ENCODE data around the gene AP3S1.
A peak's percentile ranks its signal among the peaks of the same experiment; 100 is the strongest.
"Not testable (repeated sequence)": the region's sequence is repeated elsewhere in the genome, so short reads cannot be mapped to it uniquely, and the experiment has no call there.

The AP3S1 gene

DNA sequence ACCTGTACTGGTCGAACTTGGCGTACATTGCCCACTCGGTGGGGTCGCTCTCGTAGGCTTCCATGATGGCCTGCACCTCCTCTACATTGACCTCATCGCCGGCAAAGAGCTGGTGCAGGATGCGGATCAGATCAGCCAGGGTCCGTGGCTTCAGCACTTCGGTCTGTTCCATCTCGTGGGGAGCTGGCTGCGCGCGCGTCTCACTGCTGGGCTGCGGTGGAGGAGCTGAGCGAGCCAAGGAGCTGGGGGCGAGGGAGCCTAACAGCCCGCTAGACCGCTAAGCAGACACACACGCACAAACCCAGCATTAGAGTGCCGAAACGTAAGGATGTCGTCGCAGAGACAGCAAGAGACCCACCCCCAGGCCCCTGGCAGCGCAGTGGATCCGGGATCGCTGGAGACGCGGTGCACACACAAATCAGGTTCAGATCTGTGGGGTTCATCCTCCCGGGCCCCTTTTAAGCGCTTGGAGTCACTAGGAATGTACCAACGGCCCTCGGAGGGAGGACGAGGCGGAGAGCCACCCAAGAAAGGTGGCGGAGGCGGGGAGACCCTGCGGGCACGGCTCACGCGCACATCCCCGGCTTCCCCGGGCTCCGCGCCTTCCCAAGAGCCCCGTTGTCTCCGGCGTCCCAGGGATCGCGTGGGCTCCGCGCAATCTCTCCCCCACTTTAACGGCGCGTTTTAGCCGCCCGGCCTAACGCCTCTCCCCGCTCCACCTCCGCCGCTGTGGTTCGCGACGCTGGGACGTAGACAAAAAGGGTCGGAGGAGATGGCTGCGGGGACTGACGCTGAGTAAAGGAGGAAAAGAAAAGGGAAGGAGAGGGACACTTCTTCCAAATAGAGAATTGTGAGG lies 25.3 kb upstream of the AP3S1 start, which contains the start of gene CDO1:
Gene CDO1, minus strand, starts transcription at position 434 of the 856 bp plus-strand sequence. Its CDS starts 262 bp downstream, at position 172.
- ChIA-PET POLR2A (interaction anchor here (0.6 to 1.9 kb wide), 10 partner anchors 10 to 268 kb away, joined by 3 to 5 read pairs (median 4); partner anchors contain the start of genes AP3S1, ATG12 and COMMD10), CTCF (interaction anchor here (0.6 to 1.0 kb wide), 3 partner anchors 14 to 255 kb away, joined by 3 read pairs; no protein-coding TSS in a partner anchor)
- no peak for TF ChIP-seq SP1 (IDR thresholded peaks at IDR 0.05)
- no peak for TF ChIP-seq TARDBP (IDR thresholded peaks at IDR 0.05)
- no peak for TF ChIP-seq SUZ12 (IDR thresholded peaks at IDR 0.05)
- TF ChIP-seq L3MBTL2 (conservative IDR thresholded peaks at IDR 0.05), result peak; percentile 40; the same call in 1 of the 2 replicates
- peak; percentile 32 for DNase-seq (ENCODE audit: extremely low spot score)

DNA sequence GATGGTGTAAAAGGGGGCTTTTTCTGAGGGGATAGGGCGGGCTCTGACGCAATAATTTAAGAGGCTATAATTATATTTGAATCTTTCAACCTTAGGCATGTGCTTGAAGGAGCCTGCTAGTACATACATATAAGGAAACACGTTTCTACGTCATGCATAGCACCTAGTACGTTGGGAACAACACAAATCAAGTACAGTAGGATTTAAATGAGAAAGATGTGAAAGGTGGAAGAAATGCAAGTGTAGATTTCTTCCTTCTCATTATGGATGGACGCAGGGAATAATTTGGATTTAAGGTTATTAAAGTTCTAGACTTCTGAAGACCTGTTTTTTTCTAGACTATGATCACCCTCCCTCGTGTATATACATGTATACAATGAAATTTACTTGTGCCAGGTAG lies 24.3 kb upstream of the AP3S1 start:
- CTCF ChIA-PET, result no interaction called here
- POLR2A ChIA-PET, result no interaction called here
- no peak for TF ChIP-seq FOXK2 (IDR thresholded peaks at IDR 0.05)
- TF ChIP-seq SP1 (IDR thresholded peaks at IDR 0.05), result no peak
- TF ChIP-seq CTBP1 (IDR thresholded peaks at IDR 0.05; ENCODE audit: borderline replicate concordance), result no peak
- TF ChIP-seq HDGF (IDR thresholded peaks at IDR 0.05; ENCODE audit: borderline replicate concordance), result no peak
- no peak for TF ChIP-seq FOXA1 (IDR thresholded peaks at IDR 0.05)
- TF ChIP-seq FOXM1 (IDR thresholded peaks at IDR 0.05; ENCODE audit: borderline replicate concordance), result no peak
- TF ChIP-seq L3MBTL2 (conservative IDR thresholded peaks at IDR 0.05), result no peak
- no peak for TF ChIP-seq BHLHE40 (IDR thresholded peaks at IDR 0.05; ENCODE audit: borderline replicate concordance)
- TF ChIP-seq LEF1 (IDR thresholded peaks at IDR 0.05; ENCODE audit: borderline replicate concordance), result no peak
- TF ChIP-seq ELF4 (IDR thresholded peaks at IDR 0.05), result no peak
- no peak for DNase-seq (ENCODE audit: extremely low spot score)

GRCh38 chr5:115818821-115819220 lies 22.9 kb upstream of the AP3S1 start:
- DNase-seq (ENCODE audit: extremely low spot score), result no peak
- ChIA-PET CTCF (interaction anchor here (0.6 to 0.7 kb wide), 2 partner anchors 227 to 258 kb away, joined by 3 read pairs; no protein-coding TSS in a partner anchor), POLR2A (interaction anchor here (1.3 kb wide), 1 partner anchor 23 kb away, joined by 3 read pairs; the partner anchor contains the start of genes AP3S1 and ATG12)
- no peak for TF ChIP-seq CTBP1 (IDR thresholded peaks at IDR 0.05; ENCODE audit: borderline replicate concordance)
- no peak for TF ChIP-seq SUZ12 (IDR thresholded peaks at IDR 0.05)
- TF ChIP-seq FOXK2 (IDR thresholded peaks at IDR 0.05), result no peak
- TF ChIP-seq SP1 (IDR thresholded peaks at IDR 0.05), result no peak
- TF ChIP-seq FOXA1 (IDR thresholded peaks at IDR 0.05), result no peak
- TF ChIP-seq HDGF (IDR thresholded peaks at IDR 0.05; ENCODE audit: borderline replicate concordance), result no peak
- TF ChIP-seq, protein P1, sequence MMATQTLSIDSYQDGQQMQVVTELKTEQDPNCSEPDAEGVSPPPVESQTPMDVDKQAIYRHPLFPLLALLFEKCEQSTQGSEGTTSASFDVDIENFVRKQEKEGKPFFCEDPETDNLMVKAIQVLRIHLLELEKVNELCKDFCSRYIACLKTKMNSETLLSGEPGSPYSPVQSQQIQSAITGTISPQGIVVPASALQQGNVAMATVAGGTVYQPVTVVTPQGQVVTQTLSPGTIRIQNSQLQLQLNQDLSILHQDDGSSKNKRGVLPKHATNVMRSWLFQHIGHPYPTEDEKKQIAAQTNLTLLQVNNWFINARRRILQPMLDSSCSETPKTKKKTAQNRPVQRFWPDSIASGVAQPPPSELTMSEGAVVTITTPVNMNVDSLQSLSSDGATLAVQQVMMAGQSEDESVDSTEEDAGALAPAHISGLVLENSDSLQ (IDR thresholded peaks at IDR 0.05), result no peak
- no peak for TF ChIP-seq L3MBTL2 (conservative IDR thresholded peaks at IDR 0.05)
- no peak for TF ChIP-seq FOXM1 (IDR thresholded peaks at IDR 0.05; ENCODE audit: borderline replicate concordance)
- no peak for TF ChIP-seq TARDBP (IDR thresholded peaks at IDR 0.05)

DNA sequence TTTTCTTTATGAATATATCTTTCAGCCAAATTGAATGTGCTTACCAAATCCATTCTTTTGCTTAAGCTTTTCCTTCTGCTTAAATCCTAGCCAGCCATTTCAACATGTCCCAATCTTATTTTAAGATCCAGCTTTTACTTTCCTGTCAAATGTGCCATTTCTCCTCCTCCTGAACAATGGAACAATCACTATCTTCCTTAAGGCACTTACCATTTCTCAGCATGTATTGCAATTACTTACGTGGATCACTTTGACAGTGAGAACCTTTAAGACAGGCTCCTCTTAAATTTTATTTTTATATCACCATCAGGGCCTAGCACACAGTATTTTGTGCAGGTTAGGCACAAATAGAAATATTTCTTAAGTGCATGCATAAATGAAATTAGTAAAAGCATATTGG lies 20.9 kb upstream of the AP3S1 start:
- ChIA-PET POLR2A (no interaction called here), CTCF (no interaction called here)
- no peak for DNase-seq (ENCODE audit: extremely low spot score)
- no peak for TF ChIP-seq BHLHE40 (IDR thresholded peaks at IDR 0.05; ENCODE audit: borderline replicate concordance)
- TF ChIP-seq ELF4 (IDR thresholded peaks at IDR 0.05), result no peak
- TF ChIP-seq ZNF384 (IDR thresholded peaks at IDR 0.05), result no peak
- no peak for TF ChIP-seq SUZ12 (IDR thresholded peaks at IDR 0.05)
- no peak for TF ChIP-seq ARNT (IDR thresholded peaks at IDR 0.05)
- TF ChIP-seq HDGF (IDR thresholded peaks at IDR 0.05; ENCODE audit: borderline replicate concordance), result no peak
- no peak for TF ChIP-seq FOXK2 (IDR thresholded peaks at IDR 0.05)
- TF ChIP-seq, protein P1 (IDR thresholded peaks at IDR 0.05), result no peak
- no peak for TF ChIP-seq FOXA1 (IDR thresholded peaks at IDR 0.05)
- no peak for TF ChIP-seq LEF1 (IDR thresholded peaks at IDR 0.05; ENCODE audit: borderline replicate concordance)
- TF ChIP-seq NFRKB (IDR thresholded peaks at IDR 0.05), result no peak
- TF ChIP-seq CTBP1 (IDR thresholded peaks at IDR 0.05; ENCODE audit: borderline replicate concordance), result no peak
- TF ChIP-seq FOXM1 (IDR thresholded peaks at IDR 0.05; ENCODE audit: borderline replicate concordance), result no peak
- no peak for TF ChIP-seq SP1 (IDR thresholded peaks at IDR 0.05)
- TF ChIP-seq L3MBTL2 (conservative IDR thresholded peaks at IDR 0.05), result no peak

- POLR2A ChIA-PET; DNase-seq (ENCODE audit: extremely low spot score); CTCF ChIA-PET: not testable (repeated sequence)
Observed at GRCh38 chr5:115824983-115825382, 16.8 kb upstream of the AP3S1 start.

DNA sequence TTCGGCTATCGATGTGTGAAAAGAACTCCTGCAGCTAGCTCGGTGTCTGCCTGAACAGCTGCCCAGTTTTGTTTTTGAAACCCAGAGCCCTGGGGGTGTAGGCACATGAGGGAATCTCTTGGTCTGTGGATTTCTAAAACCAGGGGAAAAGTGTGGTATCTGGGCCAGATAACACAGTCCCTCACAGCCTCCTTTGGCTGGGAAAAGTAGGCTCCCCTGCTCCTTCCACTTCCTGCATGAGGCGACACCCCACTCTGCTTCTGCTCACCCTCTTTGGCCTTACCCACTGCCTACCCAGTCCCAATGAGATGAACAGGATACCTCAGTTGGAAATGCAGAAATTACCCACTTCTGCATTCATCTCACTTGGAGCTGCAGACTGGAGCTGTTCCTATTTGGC lies 15.8 kb upstream of the AP3S1 start:
- TF ChIP-seq NFRKB (IDR thresholded peaks at IDR 0.05), result no peak
- no peak for TF ChIP-seq ARNT (IDR thresholded peaks at IDR 0.05)
- no peak for TF ChIP-seq FOXK2 (IDR thresholded peaks at IDR 0.05)
- TF ChIP-seq, protein P1 (IDR thresholded peaks at IDR 0.05), result no peak
- TF ChIP-seq SP1 (IDR thresholded peaks at IDR 0.05), result no peak
- TF ChIP-seq HDGF (IDR thresholded peaks at IDR 0.05; ENCODE audit: borderline replicate concordance), result no peak
- no peak for TF ChIP-seq BHLHE40 (IDR thresholded peaks at IDR 0.05; ENCODE audit: borderline replicate concordance)
- TF ChIP-seq FOXA1 (IDR thresholded peaks at IDR 0.05), result no peak
- no peak for TF ChIP-seq CTBP1 (IDR thresholded peaks at IDR 0.05; ENCODE audit: borderline replicate concordance)
- no peak for TF ChIP-seq FOXM1 (IDR thresholded peaks at IDR 0.05; ENCODE audit: borderline replicate concordance)
- POLR2A ChIA-PET, result interaction anchor here (1.5 kb wide), 1 partner anchor 10 kb away, joined by 5 read pairs; the partner anchor contains the start of gene CDO1
- DNase-seq (ENCODE audit: extremely low spot score), result no peak
- CTCF ChIA-PET, result no interaction called here
